Mesothelial cell of epicardium (in vitro differentiated cells): Measurements from ENCODE around the gene OTUB2. TPM values are rescaled to one million over a fixed set of nuclear protein-coding genes. Genes with fewer than 3 reads are reported as not detected.

ENCODE experiments used
- DNase-seq, 2 experiments: peaks; one replicate each; pipeline ENCODE4 v3.0.0; 2021; ENCODE audit warnings: low spot score in 2 of 2; ENCODE audit not compliant: unreplicated experiment in 2 of 2
- H3K27ac Mint-ChIP-seq: 2 replicates; pipeline ENCODE4 v1.8.0; 2021; ENCODE audit warnings: mixed read lengths
- H3K27me3 Mint-ChIP-seq: 2 replicates; pipeline ENCODE4 v1.8.0; 2021; ENCODE audit warnings: low read depth, mixed read lengths
- H3K36me3 Mint-ChIP-seq: 2 replicates; pipeline ENCODE4 v1.8.0; 2021; ENCODE audit warnings: mixed read lengths
- H3K4me1 Mint-ChIP-seq: 2 replicates; pipeline ENCODE4 v1.8.0; 2021; ENCODE audit warnings: mixed read lengths
- H3K4me3 Mint-ChIP-seq: 2 replicates; pipeline ENCODE4 v1.8.0; 2021; ENCODE audit warnings: mild to moderate bottlenecking, moderate library complexity, mixed read lengths
- H3K9me3 Mint-ChIP-seq: 2 replicates; pipeline ENCODE4 v1.8.0; 2021; ENCODE audit warnings: mixed read lengths
- total RNA-seq: library from RNA; stranded (reverse); gene quantifications from 3 replicates; pipeline ENCODE4 v1.2.1, GENCODE V29; 2021
- TF ChIP-seq, protein P1 (sequence below): fragments of 200-600 bp; sonication (generic); IDR thresholded peaks from one replicate; pipeline ENCODE4 v1.5.0; 2021; ENCODE audit warnings: antibody characterized with exemption; ENCODE audit not compliant: unreplicated experiment

OTUB2 gene
- total RNA-seq, 1 donor from 2014 or later, result 6.6 TPM

DNA sequence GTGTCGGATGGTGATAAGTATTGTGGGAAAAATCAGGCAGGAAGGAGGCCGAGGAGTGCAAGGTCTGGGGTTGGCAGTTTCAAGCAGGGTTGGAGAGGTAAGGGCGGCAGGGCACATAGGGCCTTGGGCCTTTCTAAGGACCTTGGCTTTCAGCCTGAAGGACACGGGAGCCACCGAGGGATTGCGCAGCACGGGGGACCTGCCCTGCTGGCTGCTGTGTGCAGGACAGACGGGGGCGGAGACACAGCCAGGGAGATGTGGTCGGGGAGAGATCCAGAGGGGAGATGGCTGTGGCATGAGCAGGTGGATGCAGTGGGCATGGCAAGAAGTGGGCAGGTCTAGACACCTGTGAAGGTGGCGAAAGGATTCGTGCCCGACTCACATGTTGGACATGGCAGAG lies 14.7 kb downstream of the OTUB2 start:
- H3K4me3 Mint-ChIP-seq, result no peak overlapping the region
- no peak overlapping the region for H3K27ac Mint-ChIP-seq
- TF ChIP-seq, protein P1, sequence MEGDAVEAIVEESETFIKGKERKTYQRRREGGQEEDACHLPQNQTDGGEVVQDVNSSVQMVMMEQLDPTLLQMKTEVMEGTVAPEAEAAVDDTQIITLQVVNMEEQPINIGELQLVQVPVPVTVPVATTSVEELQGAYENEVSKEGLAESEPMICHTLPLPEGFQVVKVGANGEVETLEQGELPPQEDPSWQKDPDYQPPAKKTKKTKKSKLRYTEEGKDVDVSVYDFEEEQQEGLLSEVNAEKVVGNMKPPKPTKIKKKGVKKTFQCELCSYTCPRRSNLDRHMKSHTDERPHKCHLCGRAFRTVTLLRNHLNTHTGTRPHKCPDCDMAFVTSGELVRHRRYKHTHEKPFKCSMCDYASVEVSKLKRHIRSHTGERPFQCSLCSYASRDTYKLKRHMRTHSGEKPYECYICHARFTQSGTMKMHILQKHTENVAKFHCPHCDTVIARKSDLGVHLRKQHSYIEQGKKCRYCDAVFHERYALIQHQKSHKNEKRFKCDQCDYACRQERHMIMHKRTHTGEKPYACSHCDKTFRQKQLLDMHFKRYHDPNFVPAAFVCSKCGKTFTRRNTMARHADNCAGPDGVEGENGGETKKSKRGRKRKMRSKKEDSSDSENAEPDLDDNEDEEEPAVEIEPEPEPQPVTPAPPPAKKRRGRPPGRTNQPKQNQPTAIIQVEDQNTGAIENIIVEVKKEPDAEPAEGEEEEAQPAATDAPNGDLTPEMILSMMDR, result no peak
- H3K4me1 Mint-ChIP-seq, result no peaks in the 10 kb centered on the region
- DNase-seq, result no peak
- peaks cover 3% of the 10 kb centered on the region for H3K36me3 Mint-ChIP-seq
- H3K9me3 Mint-ChIP-seq, result no peaks in the 10 kb centered on the region
- H3K27me3 Mint-ChIP-seq, result no peaks in the 10 kb centered on the region

- TF ChIP-seq, protein P1, result no peak
- Mint-ChIP-seq H3K27ac (no peak overlapping the region), H3K4me3 (no peak overlapping the region), H3K36me3 (peaks cover 3% of the 10 kb centered on the region), H3K9me3 (no peaks in the 10 kb centered on the region), H3K27me3 (no peaks in the 10 kb centered on the region), H3K4me1 (no peaks in the 10 kb centered on the region)
- no peak for DNase-seq
Observed at GRCh38 chr14:94041551-94042346, 15.6 kb downstream of the OTUB2 start.

- Mint-ChIP-seq H3K27ac (no peak overlapping the region), H3K36me3 (peaks cover 3% of the 10 kb centered on the region), H3K27me3 (no peaks in the 10 kb centered on the region), H3K4me1 (no peaks in the 10 kb centered on the region), H3K4me3 (no peak overlapping the region), H3K9me3 (no peaks in the 10 kb centered on the region)
- DNase-seq, result no peak
- TF ChIP-seq, protein P1, result no peak
Observed at GRCh38 chr14:94042433-94043091, 16.4 kb downstream of the OTUB2 start.

- Mint-ChIP-seq H3K36me3 (peaks cover 3% of the 10 kb centered on the region), H3K4me1 (peaks cover 2% of the 10 kb centered on the region), H3K27ac (no peak overlapping the region), H3K4me3 (no peak overlapping the region), H3K27me3 (no peaks in the 10 kb centered on the region), H3K9me3 (no peaks in the 10 kb centered on the region)
- DNase-seq, result no peak
- TF ChIP-seq, protein P1, result no peak
Observed at GRCh38 chr14:94043111-94043755, 17.1 kb downstream of the OTUB2 start.

DNA sequence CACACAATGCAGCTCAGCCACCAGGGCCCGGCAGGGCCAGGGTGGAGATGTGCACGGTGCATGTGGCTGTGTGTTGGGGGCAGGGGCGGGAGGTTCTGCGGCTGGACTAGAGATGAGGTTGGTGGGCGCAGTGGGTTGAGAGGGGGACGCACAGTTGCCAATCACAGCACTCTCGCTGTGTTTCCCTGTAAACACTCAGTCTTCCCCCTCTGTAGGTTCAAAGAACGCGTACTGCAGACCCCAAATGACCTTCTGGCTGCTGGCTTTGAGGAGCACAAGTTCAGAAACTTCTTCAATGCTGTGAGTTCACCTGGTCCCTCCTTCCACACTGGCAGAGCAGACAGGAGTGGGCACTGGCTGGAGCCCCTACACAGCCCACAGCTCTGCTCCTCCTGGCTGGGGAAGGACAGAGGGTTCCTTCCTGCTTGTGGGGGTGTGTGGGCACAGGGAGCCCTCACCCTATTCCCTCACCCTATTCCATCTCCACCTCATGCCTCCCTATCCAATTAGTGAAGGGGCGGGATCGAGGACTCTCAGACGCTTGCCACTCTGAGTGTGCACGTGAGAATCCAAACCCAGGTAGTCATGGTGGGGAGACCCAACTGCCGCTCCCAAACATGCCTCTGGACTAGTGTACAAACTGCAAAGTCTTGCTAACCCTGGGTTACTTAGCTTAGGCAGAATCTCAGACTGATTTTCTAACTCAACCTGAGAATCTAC lies 17.8 kb downstream of the OTUB2 start:
- Mint-ChIP-seq H3K27ac (no peak overlapping the region), H3K36me3 (peaks cover 3% of the 10 kb centered on the region)

More for the DNA sequence above, 17.8 kb downstream of the OTUB2 start:
- H3K4me1 Mint-ChIP-seq, result peaks cover 9% of the 10 kb centered on the region
- TF ChIP-seq, protein P1, result no peak
- no peaks in the 10 kb centered on the region for H3K27me3 Mint-ChIP-seq
- H3K9me3 Mint-ChIP-seq, result no peaks in the 10 kb centered on the region
- no peak for DNase-seq
- H3K4me3 Mint-ChIP-seq, result no peak overlapping the region
